Neutrophil (primary cell): Measurements from ENCODE around the gene MAPK8IP2.

Source experiments
- H3K27ac ChIP-seq: fragments of 200-600 bp; sonication (generic); 2 replicates; pipeline ENCODE4 v1.5.1; 2016; ENCODE audit warnings: mild to moderate bottlenecking, moderate library complexity
- H3K27me3 ChIP-seq: fragments of 200-600 bp; sonication (generic); 2 replicates; pipeline ENCODE4 v1.6.0; 2016; ENCODE audit warnings: mild to moderate bottlenecking
- H3K36me3 ChIP-seq: fragments of 200-600 bp; sonication (generic); 2 replicates; pipeline ENCODE4 v1.5.1; 2017
- H3K4me1 ChIP-seq, 2 experiments: fragments of 200-600 bp in 1 of 2; sonication (generic) in 1 of 2; 1 replicate in 1 of 2; 2 replicates in 1 of 2; pipeline versions ENCODE4 v1.5.1 to v1.6.1; 2013 to 2016; ENCODE audit warnings: low read depth in 1 of 2, low read length in 1 of 2, mild to moderate bottlenecking in 1 of 2, moderate library complexity in 1 of 2; ENCODE audit not compliant: control insufficient read depth in 1 of 2, insufficient read depth in 1 of 2
- H3K4me3 ChIP-seq, 2 experiments: fragments of 200-600 bp in 1 of 2; sonication (generic) in 1 of 2; 1 replicate in 1 of 2; 2 replicates in 1 of 2; pipeline ENCODE4 v1.5.1; 2013 to 2016; ENCODE audit warnings: low read depth in 1 of 2, low read length in 1 of 2, mild to moderate bottlenecking in 1 of 2, moderate library complexity in 1 of 2
- H3K9me3 ChIP-seq: fragments of 200-600 bp; sonication (generic); 2 replicates; pipeline ENCODE4 v1.5.1; 2016
- TF ChIP-seq, protein P1 (sequence below): fragments of 200-600 bp; sonication (generic); IDR thresholded peaks from 2 replicates; pipeline ENCODE4 v1.5.1; 2016; ENCODE audit warnings: antibody characterized with exemption

The MAPK8IP2 gene

DNA sequence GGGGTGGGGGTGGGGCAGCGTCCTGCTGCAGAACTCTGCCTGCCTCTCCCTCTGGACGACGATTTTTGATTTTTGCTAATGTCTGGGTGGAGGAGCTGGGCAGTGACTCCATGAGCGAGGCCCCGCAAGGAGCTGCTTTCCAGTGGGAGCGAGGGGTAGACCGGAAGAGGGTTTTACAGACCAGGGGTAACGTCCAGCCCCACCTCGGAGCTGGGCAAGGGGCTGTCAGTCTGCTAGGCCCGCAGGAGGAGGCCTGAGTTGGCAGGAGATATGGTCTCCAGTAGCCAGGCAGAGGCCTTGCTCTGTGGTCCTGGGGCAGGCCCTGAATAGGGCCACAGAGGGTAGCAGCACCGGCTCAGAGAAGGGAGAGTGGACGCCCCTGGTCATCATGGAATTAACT, 9.0 kb downstream of the MAPK8IP2 start:
- Histone ChIP-seq H3K27me3 (peaks cover 98% of the 10 kb centered on the region), H3K4me1 (peaks cover 0 to 3% of the 10 kb centered on the region in 2 experiments), H3K4me3 (no peak overlapping the region), H3K9me3 (no peaks in the 10 kb centered on the region), H3K36me3 (no peaks in the 10 kb centered on the region), H3K27ac (no peak overlapping the region)
- TF ChIP-seq, protein P1, sequence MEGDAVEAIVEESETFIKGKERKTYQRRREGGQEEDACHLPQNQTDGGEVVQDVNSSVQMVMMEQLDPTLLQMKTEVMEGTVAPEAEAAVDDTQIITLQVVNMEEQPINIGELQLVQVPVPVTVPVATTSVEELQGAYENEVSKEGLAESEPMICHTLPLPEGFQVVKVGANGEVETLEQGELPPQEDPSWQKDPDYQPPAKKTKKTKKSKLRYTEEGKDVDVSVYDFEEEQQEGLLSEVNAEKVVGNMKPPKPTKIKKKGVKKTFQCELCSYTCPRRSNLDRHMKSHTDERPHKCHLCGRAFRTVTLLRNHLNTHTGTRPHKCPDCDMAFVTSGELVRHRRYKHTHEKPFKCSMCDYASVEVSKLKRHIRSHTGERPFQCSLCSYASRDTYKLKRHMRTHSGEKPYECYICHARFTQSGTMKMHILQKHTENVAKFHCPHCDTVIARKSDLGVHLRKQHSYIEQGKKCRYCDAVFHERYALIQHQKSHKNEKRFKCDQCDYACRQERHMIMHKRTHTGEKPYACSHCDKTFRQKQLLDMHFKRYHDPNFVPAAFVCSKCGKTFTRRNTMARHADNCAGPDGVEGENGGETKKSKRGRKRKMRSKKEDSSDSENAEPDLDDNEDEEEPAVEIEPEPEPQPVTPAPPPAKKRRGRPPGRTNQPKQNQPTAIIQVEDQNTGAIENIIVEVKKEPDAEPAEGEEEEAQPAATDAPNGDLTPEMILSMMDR = no peak

DNA sequence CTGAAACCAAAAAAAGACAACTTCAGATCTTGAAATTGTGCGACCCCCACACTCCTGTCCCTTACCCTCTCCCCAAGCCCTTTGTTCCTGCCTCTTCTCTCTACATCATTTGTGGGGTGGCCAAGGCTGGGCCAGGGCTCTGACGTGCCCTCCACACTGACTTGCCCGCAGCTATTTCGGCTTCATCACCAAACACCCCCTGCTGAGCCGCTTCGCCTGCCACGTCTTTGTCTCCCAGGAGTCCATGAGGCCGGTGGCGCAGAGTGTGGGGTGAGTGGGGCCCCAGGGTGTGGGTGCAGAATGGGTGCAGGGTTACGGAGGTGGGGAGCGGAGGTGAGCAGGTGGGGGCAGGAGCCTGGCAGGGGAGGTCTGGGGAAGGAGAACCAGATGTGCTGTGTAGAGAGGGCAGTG, 9.5 kb downstream of the MAPK8IP2 start:
- H3K27ac ChIP-seq = no peak overlapping the region
- H3K4me1 ChIP-seq = peaks cover 0 to 3% of the 10 kb centered on the region in 2 experiments
- H3K27me3 ChIP-seq = peaks cover 96% of the 10 kb centered on the region
- H3K36me3 ChIP-seq = no peaks in the 10 kb centered on the region
- no peak overlapping the region for H3K4me3 ChIP-seq
- no peaks in the 10 kb centered on the region for H3K9me3 ChIP-seq
- TF ChIP-seq, protein P1 = no peak

DNA sequence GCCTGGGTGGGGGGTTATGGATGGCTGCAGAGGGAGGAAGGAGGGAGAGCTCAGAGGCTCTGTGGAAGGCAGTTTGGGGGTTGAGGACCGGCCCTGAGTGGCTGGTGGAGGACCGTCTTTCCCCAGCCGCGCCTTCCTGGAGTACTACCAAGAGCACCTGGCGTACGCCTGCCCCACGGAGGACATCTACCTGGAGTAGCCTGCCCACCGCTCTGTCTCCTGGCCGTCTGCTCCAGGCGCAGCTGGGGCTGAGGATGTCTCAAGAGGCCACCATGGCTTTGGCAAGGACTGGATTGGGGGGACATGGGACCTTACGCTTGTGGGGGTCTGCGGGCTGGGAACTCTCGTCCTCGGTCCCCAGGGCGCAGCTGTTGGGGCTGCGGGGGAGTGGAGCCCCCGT, 10.0 kb downstream of the MAPK8IP2 start:
- no peak overlapping the region for H3K27ac ChIP-seq
- H3K4me1 ChIP-seq = peaks cover 0 to 3% of the 10 kb centered on the region in 2 experiments
- no peaks in the 10 kb centered on the region for H3K36me3 ChIP-seq
- no peak overlapping the region for H3K4me3 ChIP-seq
- H3K27me3 ChIP-seq = peaks cover 96% of the 10 kb centered on the region
- TF ChIP-seq, protein P1 = no peak
- H3K9me3 ChIP-seq = no peaks in the 10 kb centered on the region

DNA sequence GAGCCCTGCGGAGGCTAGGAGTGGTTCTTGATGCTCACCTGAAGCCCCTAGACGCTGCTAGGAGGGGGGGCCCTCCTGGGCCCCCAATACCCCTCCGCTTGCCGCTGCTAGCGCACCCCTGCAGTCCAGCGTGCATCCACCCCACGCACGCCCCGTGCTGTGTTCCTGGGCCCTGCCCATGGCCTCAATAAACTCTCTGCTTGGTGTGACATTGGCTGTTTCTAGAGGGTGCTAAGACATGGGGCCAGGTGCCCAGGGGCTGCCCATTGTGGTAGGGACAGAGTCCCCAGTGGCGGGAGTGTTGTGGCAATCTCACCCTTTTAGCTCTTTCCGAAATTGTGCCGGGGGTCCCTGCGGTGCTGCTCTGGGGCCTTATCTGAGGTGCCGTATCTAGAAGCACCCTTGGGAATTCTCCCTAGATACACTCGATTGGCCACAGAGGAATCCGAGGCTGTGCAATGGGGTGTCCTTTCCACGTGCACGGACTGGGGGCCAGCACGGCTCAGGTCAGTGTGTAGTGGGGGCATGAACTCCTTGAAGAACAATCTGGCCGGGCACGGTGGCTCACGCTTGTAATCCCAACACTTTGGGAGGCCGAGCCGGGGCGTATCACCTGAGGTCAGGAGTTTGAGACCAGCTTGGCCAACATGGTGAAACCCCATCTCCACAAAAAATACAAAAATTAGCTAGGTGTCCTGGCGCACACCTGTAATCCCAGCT, 10.9 kb downstream of the MAPK8IP2 start:
- H3K4me3 ChIP-seq = no peak overlapping the region
- H3K9me3 ChIP-seq = no peaks in the 10 kb centered on the region
- H3K27ac ChIP-seq = no peak overlapping the region
- H3K4me1 ChIP-seq = peaks cover 0 to 3% of the 10 kb centered on the region in 2 experiments
- no peaks in the 10 kb centered on the region for H3K36me3 ChIP-seq
- TF ChIP-seq, protein P1 = no peak
- H3K27me3 ChIP-seq = peaks cover 89% of the 10 kb centered on the region

DNA sequence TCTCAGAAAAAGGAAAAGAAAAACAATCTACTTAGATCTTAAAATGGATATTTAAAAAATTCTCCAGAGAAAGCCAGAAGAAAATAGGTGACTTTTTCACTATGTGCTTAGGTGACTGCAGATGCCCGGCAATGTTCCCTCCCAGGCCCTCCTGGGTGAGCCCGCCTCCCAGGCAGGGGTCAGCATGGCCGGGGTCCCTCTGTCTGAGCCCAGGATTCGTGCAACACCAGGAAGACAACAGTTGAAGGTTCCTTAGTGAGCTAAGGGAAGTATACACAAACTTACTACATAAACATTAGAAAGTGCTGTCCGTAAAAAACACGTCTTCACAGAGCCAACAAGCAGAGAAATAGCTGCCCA, 11.6 kb downstream of the MAPK8IP2 start:
- TF ChIP-seq, protein P1 = no peak
- H3K4me3 ChIP-seq = no peak overlapping the region
- H3K4me1 ChIP-seq = peaks cover 0 to 3% of the 10 kb centered on the region in 2 experiments
- H3K9me3 ChIP-seq = no peaks in the 10 kb centered on the region
- H3K27ac ChIP-seq = no peak overlapping the region
- H3K36me3 ChIP-seq = no peaks in the 10 kb centered on the region
- peaks cover 82% of the 10 kb centered on the region for H3K27me3 ChIP-seq
